DND-41 (cell line): ENCODE measurements around the gene PROB1.
"Not testable (repeated sequence)": the region's sequence is repeated elsewhere in the genome, so short reads cannot be mapped to it uniquely, and the experiment has no call there.

ENCODE experiments used
- ATAC-seq: fragments of 200-7000 bp; cut with Tn5 transposase; 3 replicates; pipeline ENCODE4 v1.9.1; 2021; ENCODE audit warnings: low read depth; ENCODE audit not compliant: insufficient read depth
- DNase-seq: peaks from one replicate; pipeline ENCODE4 v3.0.0-alpha.2; 2020
- H2AFZ ChIP-seq: 2 replicates; pipeline ENCODE4 v1.6.0; 2012; ENCODE audit warnings: low read depth, low read length
- H3K27ac ChIP-seq: 2 replicates; pipeline ENCODE4 v1.5.1; 2012; ENCODE audit warnings: low read length, inconsistent platforms
- H3K27me3 ChIP-seq: fragments of 200-600 bp; sonication (generic); 2 replicates; pipeline ENCODE4 v1.6.0; 2012; ENCODE audit warnings: low read length, mild to moderate bottlenecking, inconsistent platforms; ENCODE audit not compliant: insufficient read depth, poor library complexity
- H3K36me3 ChIP-seq: 2 replicates; pipeline ENCODE4 v1.5.1; 2012; ENCODE audit warnings: low read length, inconsistent platforms; ENCODE audit not compliant: insufficient read depth
- H3K4me1 ChIP-seq: 2 replicates; pipeline ENCODE4 v1.5.1; 2012; ENCODE audit warnings: mild to moderate bottlenecking, low read length; ENCODE audit not compliant: insufficient read depth
- H3K4me2 ChIP-seq: 2 replicates; pipeline ENCODE4 v1.6.0; 2012; ENCODE audit warnings: mild to moderate bottlenecking, moderate library complexity, low read length, inconsistent platforms; ENCODE audit not compliant: insufficient read depth
- H3K4me3 ChIP-seq, 2 experiments: fragments of 200-600 bp in 1 of 2; shearing (Covaris generic) in 1 of 2; 2 replicates each; pipeline ENCODE4 v1.5.1; 2012 to 2016; ENCODE audit warnings: inconsistent platforms in 2 of 2, low read length in 2 of 2, mild to moderate bottlenecking in 2 of 2, low read depth in 1 of 2, moderate library complexity in 1 of 2
- H3K79me2 ChIP-seq: 2 replicates; pipeline ENCODE4 v1.6.0; 2012; ENCODE audit warnings: low read length, inconsistent platforms; ENCODE audit not compliant: insufficient read depth
- H3K9ac ChIP-seq: 2 replicates; pipeline ENCODE4 v1.6.0; 2012; ENCODE audit warnings: low read depth, mild to moderate bottlenecking, inconsistent platforms, low read length, moderate library complexity
- H3K9me3 ChIP-seq: 2 replicates; pipeline ENCODE4 v1.5.1; 2012; ENCODE audit warnings: low read length, moderate library complexity, mild to moderate bottlenecking, inconsistent platforms; ENCODE audit not compliant: insufficient read depth, severe bottlenecking
- H4K20me1 ChIP-seq: 2 replicates; pipeline ENCODE4 v1.6.0; 2012; ENCODE audit warnings: low read length; ENCODE audit not compliant: insufficient read depth
- EZH2 ChIP-seq: IDR thresholded peaks from 3 replicates; pipeline ENCODE4 v1.6.1; 2012; ENCODE audit warnings: borderline replicate concordance, low read depth, mild to moderate bottlenecking, moderate library complexity, low read length, inconsistent platforms; ENCODE audit not compliant: severe bottlenecking
- TF ChIP-seq, protein P1 (sequence below): IDR thresholded peaks from 2 replicates; pipeline ENCODE4 v1.5.1; 2012; ENCODE audit warnings: borderline replicate concordance, low read length, moderate library complexity, mild to moderate bottlenecking; ENCODE audit not compliant: poor library complexity, severe bottlenecking; ENCODE audit errors: extremely low read depth

The PROB1 gene, protein sequence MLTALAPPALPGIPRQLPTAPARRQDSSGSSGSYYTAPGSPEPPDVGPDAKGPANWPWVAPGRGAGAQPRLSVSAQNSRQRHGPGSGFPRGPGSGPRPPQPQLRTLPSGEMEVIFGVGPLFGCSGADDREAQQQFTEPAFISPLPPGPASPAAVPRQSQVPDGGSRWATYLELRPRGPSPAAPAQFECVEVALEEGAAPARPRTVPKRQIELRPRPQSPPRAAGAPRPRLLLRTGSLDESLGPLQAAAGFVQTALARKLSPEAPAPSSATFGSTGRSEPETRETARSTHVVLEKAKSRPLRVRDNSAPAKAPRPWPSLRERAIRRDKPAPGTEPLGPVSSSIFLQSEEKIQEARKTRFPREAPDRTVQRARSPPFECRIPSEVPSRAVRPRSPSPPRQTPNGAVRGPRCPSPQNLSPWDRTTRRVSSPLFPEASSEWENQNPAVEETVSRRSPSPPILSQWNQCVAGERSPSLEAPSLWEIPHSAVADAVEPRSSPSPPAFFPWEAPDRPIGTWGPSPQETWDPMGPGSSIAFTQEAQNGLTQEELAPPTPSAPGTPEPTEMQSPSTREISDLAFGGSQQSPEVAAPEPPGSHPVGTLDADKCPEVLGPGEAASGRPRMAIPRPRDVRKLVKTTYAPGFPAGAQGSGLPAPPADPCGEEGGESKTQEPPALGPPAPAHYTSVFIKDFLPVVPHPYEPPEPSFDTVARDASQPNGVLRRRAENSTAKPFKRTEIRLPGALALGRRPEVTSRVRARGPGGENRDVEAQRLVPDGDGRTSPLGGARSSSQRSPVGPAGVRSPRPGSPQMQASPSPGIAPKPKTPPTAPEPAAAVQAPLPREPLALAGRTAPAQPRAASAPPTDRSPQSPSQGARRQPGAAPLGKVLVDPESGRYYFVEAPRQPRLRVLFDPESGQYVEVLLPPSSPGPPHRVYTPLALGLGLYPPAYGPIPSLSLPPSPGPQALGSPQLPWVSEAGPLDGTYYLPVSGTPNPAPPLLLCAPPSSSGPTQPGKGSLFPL

DNA sequence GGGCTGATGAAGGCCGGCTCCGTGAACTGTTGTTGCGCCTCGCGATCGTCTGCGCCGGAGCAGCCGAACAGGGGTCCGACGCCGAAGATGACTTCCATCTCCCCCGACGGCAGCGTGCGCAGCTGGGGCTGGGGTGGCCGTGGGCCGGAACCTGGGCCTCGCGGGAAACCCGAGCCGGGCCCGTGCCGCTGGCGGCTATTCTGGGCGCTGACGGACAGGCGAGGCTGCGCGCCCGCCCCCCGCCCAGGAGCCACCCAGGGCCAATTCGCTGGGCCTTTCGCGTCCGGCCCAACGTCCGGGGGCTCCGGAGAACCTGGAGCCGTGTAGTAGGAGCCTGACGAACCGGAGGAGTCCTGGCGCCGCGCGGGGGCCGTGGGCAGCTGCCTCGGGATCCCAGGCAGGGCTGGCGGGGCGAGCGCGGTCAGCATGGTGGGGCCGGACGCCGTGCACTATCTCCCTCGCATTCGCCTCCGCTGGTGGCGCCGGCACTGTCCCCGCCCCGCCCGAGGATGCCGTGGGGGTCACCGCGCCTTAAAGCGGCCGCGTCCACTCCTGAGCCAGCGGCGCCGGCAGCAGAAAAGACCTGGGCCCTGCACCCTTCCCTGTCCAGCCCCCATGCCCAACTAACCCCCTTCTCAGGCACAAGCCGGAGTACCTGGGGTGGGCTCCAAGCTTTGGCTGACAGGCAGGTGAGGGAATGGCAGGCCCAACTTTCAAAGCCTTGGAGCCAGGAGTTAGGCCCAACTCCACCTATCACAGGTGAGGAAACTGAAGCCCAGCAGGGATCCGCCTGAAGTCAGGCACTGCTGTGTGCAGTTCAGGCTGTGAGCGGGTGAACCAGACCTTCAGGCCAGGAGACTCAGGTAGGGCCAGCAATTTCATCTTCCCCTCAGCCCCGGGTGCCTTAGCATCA is at the start of gene PROB1:
TSS of gene PROB1 (minus strand) at position 451 of the 913 bp plus-strand sequence. CDS start at position 428, 23 bp downstream.
- Histone ChIP-seq H3K27me3 (no peaks in the 10 kb centered on the region), H3K27ac (0 out of 2 replicates have a peak within 1 kb of the TSS, but pooled peaks have one; percentile 35), H3K9me3 (no peaks in the 10 kb centered on the region), H3K4me3 (no peak within 1 kb of the TSS), H3K79me2 (peaks cover 63% of the 10 kb centered on the region), H2AFZ (no peak within 1 kb of the TSS), H4K20me1 (peaks cover 34% of the 10 kb centered on the region), H3K4me2 (peak within 1 kb of the TSS; percentile 96), H3K4me1 (peaks cover 47% of the 10 kb centered on the region), H3K9ac (peak within 1 kb of the TSS; percentile 87; the same call in 1 of the 2 replicates), H3K36me3 (peaks cover 39% of the 10 kb centered on the region)
- TF ChIP-seq, protein P1, sequence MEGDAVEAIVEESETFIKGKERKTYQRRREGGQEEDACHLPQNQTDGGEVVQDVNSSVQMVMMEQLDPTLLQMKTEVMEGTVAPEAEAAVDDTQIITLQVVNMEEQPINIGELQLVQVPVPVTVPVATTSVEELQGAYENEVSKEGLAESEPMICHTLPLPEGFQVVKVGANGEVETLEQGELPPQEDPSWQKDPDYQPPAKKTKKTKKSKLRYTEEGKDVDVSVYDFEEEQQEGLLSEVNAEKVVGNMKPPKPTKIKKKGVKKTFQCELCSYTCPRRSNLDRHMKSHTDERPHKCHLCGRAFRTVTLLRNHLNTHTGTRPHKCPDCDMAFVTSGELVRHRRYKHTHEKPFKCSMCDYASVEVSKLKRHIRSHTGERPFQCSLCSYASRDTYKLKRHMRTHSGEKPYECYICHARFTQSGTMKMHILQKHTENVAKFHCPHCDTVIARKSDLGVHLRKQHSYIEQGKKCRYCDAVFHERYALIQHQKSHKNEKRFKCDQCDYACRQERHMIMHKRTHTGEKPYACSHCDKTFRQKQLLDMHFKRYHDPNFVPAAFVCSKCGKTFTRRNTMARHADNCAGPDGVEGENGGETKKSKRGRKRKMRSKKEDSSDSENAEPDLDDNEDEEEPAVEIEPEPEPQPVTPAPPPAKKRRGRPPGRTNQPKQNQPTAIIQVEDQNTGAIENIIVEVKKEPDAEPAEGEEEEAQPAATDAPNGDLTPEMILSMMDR = no peak
- no peak for TF ChIP-seq EZH2
- no peak for DNase-seq
- ATAC-seq = no peak

DNA sequence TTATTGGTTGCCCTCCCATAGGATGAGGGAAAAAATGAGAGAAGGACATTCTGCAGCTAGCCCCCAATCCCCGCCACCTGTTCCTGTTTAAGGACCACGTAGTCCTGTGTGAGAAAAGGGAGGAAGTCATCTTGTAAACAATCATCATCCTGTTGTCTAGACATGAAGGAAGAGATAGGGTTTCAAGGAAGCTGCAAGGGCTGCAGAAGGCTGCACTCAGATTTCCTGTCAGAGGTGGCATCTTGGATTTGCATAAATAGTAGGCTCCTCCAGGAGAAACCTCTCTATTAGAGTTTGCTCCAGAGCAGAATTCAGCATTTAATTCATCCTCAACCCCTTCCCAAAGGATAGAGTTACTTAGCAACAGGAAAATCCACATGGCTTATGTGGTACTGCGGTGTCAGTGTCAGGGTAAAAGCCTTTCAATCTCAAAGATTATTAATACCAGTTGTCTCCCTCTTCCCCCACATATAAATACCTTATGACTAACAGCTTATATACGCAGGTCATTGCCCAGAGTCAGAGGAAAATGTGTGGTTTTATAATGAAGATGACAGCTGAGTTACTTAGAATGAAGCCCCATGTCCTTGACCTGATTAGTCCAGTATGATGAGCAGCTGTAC is 49.0 kb upstream of the PROB1 start:
- no peak overlapping the region for H3K4me3 ChIP-seq
- TF ChIP-seq, protein P1 = no peak
- TF ChIP-seq EZH2 = no peak
- no peaks in the 10 kb centered on the region for H3K36me3 ChIP-seq
- peak overlapping the region; percentile 34; the same call in 1 of the 2 replicates for H3K27ac ChIP-seq
- H3K79me2 ChIP-seq = no peaks in the 10 kb centered on the region
- H3K27me3 ChIP-seq = no peaks in the 10 kb centered on the region
- DNase-seq = no peak
- H3K9ac ChIP-seq = no peak overlapping the region
- no peaks in the 10 kb centered on the region for H3K9me3 ChIP-seq
- H3K4me1 ChIP-seq = peaks cover 20% of the 10 kb centered on the region
- H3K4me2 ChIP-seq = no peak overlapping the region
- H2AFZ ChIP-seq = peak overlapping the region; percentile 63
- no peaks in the 10 kb centered on the region for H4K20me1 ChIP-seq
- ATAC-seq = no peak

DNA sequence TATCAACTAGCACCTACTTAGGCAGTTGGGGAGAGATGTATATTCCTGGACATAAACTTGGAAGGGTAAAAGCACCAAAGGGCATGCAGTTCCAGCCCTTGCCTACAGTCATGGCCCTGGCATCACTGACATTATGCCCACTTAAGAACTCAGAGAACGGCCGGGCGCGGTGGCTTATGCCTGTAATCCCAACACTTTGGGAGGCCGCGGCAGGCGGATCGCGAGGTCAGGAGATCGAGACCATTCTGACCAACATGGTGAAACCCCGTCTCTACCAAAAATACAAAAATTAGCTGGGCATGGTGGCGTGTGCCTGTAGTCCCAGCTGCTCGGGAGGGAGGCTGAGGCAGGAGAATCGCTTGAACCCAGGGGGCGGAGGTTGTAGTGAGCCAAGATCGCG is 45.5 kb upstream of the PROB1 start:
- ATAC-seq, H3K36me3 ChIP-seq, DNase-seq, H2AFZ ChIP-seq, H3K4me2 ChIP-seq, H3K9me3 ChIP-seq, H4K20me1 ChIP-seq, H3K9ac ChIP-seq, H3K4me3 ChIP-seq, H3K27ac ChIP-seq, H3K79me2 ChIP-seq, H3K27me3 ChIP-seq: not testable (repeated sequence)
- peaks cover 27% of the 10 kb centered on the region for H3K4me1 ChIP-seq
